GM23338 (cell line): ENCODE measurements around the gene IL1RAPL2. TPM values are rescaled to one million over a fixed set of nuclear protein-coding genes. Genes with fewer than 3 reads are reported as not detected.

Experiments used
- CREB1 ChIP-seq: fragments of 250-450 bp; sonication (Bioruptor Pico); IDR thresholded peaks from 2 replicates; pipeline ENCODE4 v1.5.0; 2020; ENCODE audit warnings: low read depth, mild to moderate bottlenecking, moderate library complexity
- EZH2phosphoT487 ChIP-seq: fragments of 200-600 bp; sonication (generic); IDR thresholded peaks from one replicate; pipeline ENCODE4 v1.8.1; 2018; ENCODE audit warnings: antibody characterized with exemption; ENCODE audit not compliant: unreplicated experiment
- JUNB ChIP-seq: IDR thresholded peaks from one replicate; pipeline ENCODE4 v1.6.1; 2016; ENCODE audit warnings: antibody characterized with exemption; ENCODE audit not compliant: unreplicated experiment
- NANOG ChIP-seq: IDR thresholded peaks from 2 replicates; pipeline ENCODE4 v1.6.1; 2016; ENCODE audit warnings: antibody characterized with exemption, borderline replicate concordance
- POLR2AphosphoS5 ChIP-seq: IDR thresholded peaks from 2 replicates; pipeline ENCODE4 v1.6.1; 2016; ENCODE audit warnings: antibody characterized with exemption, low read depth
- REST ChIP-seq: IDR thresholded peaks from one replicate; pipeline ENCODE4 v1.6.1; 2018; ENCODE audit warnings: antibody characterized with exemption; ENCODE audit not compliant: unreplicated experiment
- STAT1 ChIP-seq: IDR thresholded peaks from one replicate; pipeline ENCODE4 v1.6.1; 2016; ENCODE audit warnings: antibody characterized with exemption; ENCODE audit not compliant: unreplicated experiment
- ZNF114 ChIP-seq: fragments of 250-450 bp; sonication (Bioruptor Pico); IDR thresholded peaks from 2 replicates; pipeline ENCODE4 v1.5.0; 2020; ENCODE audit warnings: mild to moderate bottlenecking, moderate library complexity
- ZNF331 ChIP-seq: fragments of 250-450 bp; sonication (Bioruptor Pico); IDR thresholded peaks from 2 replicates; pipeline ENCODE4 v1.5.0; 2020; ENCODE audit warnings: low read depth, mild to moderate bottlenecking, moderate library complexity
- polyA plus RNA-seq: library from polyadenylated mRNA; unstranded; fragments of >200 nt; fragmentation: Nextera tagmentation; extraction: Ambion mirVana; gene quantifications from 2 replicates; pipeline ENCODE4 v1.2.1, GENCODE V29; 2016
- total RNA-seq: library from RNA; depleted of rRNA; stranded (reverse); fragments of >200 nt; shearing (Covaris generic); gene quantifications from 2 replicates; pipeline ENCODE4 v1.2.3, GENCODE V29; 2014
- TF ChIP-seq, protein P1 (sequence below): fragments of 250-450 bp; sonication (Bioruptor Pico); IDR thresholded peaks from 2 replicates; pipeline ENCODE4 v1.5.0; 2020; ENCODE audit warnings: mild to moderate bottlenecking, moderate library complexity

IL1RAPL2 gene
- total and polyA plus RNA-seq, 2 experiments from 2014 or later, result 0.80 to 0.94 TPM

DNA sequence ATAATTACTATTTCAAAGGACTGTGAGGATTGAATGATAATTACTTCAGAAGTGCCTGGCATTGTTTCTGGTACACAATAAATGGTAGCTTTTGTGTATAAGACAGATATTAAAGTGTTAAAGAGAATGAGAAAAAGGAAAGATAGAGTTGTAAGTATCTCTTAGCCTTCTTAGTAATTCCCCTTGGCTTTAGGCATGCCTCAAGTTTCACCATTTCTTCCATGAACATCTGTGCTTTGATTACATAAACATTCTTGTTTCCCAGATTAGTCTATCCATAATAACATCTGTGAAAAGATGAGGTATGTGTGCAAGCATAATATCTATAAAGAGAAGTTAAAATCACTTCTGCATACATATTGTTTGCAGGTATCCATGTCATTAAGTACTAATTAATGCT is 885.4 kb downstream of the IL1RAPL2 start (continued):
- TF ChIP-seq, protein P1, sequence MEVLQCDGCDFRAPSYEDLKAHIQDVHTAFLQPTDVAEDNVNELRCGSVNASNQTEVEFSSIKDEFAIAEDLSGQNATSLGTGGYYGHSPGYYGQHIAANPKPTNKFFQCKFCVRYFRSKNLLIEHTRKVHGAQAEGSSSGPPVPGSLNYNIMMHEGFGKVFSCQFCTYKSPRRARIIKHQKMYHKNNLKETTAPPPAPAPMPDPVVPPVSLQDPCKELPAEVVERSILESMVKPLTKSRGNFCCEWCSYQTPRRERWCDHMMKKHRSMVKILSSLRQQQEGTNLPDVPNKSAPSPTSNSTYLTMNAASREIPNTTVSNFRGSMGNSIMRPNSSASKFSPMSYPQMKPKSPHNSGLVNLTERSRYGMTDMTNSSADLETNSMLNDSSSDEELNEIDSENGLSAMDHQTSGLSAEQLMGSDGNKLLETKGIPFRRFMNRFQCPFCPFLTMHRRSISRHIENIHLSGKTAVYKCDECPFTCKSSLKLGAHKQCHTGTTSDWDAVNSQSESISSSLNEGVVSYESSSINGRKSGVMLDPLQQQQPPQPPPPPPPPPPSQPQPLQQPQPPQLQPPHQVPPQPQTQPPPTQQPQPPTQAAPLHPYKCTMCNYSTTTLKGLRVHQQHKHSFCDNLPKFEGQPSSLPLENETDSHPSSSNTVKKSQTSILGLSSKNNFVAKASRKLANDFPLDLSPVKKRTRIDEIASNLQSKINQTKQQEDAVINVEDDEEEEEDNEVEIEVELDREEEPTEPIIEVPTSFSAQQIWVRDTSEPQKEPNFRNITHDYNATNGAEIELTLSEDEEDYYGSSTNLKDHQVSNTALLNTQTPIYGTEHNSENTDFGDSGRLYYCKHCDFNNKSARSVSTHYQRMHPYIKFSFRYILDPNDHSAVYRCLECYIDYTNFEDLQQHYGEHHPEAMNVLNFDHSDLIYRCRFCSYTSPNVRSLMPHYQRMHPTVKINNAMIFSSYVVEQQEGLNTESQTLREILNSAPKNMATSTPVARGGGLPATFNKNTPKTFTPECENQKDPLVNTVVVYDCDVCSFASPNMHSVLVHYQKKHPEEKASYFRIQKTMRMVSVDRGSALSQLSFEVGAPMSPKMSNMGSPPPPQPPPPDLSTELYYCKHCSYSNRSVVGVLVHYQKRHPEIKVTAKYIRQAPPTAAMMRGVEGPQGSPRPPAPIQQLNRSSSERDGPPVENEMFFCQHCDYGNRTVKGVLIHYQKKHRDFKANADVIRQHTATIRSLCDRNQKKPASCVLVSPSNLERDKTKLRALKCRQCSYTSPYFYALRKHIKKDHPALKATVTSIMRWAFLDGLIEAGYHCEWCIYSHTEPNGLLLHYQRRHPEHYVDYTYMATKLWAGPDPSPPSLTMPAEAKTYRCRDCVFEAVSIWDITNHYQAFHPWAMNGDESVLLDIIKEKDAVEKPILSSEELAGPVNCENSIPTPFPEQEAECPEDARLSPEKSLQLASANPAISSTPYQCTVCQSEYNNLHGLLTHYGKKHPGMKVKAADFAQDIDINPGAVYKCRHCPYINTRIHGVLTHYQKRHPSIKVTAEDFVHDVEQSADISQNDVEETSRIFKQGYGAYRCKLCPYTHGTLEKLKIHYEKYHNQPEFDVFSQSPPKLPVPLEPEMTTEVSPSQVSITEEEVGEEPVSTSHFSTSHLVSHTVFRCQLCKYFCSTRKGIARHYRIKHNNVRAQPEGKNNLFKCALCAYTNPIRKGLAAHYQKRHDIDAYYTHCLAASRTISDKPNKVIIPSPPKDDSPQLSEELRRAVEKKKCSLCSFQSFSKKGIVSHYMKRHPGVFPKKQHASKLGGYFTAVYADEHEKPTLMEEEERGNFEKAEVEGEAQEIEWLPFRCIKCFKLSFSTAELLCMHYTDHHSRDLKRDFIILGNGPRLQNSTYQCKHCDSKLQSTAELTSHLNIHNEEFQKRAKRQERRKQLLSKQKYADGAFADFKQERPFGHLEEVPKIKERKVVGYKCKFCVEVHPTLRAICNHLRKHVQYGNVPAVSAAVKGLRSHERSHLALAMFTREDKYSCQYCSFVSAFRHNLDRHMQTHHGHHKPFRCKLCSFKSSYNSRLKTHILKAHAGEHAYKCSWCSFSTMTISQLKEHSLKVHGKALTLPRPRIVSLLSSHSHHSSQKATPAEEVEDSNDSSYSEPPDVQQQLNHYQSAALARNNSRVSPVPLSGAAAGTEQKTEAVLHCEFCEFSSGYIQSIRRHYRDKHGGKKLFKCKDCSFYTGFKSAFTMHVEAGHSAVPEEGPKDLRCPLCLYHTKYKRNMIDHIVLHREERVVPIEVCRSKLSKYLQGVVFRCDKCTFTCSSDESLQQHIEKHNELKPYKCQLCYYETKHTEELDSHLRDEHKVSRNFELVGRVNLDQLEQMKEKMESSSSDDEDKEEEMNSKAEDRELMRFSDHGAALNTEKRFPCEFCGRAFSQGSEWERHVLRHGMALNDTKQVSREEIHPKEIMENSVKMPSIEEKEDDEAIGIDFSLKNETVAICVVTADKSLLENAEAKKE (CRISPR knock-in tag), result no peak
- no peak for TF ChIP-seq POLR2AphosphoS5
- no peak for TF ChIP-seq ZNF114 (CRISPR knock-in tag)
- no peak for TF ChIP-seq NANOG
- TF ChIP-seq EZH2phosphoT487, result no peak
- no peak for TF ChIP-seq REST
- no peak for TF ChIP-seq STAT1
- no peak for TF ChIP-seq JUNB
- no peak for TF ChIP-seq ZNF331 (CRISPR knock-in tag)
- no peak for TF ChIP-seq CREB1 (CRISPR knock-in tag)
